ENCODE measurements around the gene IL22.

DNA sequence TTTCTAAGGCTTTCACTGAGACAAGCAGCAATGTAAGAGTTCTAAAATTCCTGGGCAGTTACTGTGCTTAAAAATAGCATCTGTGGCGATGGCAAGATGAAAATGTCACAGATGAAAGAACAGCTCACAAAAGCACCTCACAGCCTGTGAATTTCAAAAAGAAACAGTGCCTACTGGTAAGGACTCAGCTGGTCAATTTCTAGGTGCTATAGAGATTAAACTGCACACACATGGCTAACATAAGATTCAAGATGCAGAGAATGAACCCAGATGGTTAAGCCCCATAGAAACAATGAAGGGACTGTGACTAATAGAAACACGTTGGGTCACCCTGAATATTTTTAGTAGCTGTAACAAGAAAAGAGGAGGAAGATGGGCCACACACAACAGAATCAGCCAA, 15.8 kb downstream of the IL22 start:
- TF ChIP-seq GATA2 (IDR thresholded peaks at IDR 0.05; ENCODE audit: low read depth, low read length) (no peak), GATA3 (IDR thresholded peaks at IDR 0.05; ENCODE audit: low read depth, low read length) (no peak)

Data from SH-SY5Y (cell line).